AG09319 (cell line): Measurements from ENCODE around the gene TSPAN14.

Source experiments
- DNase-seq: peaks from one replicate; pipeline ENCODE4 v3.0.0-alpha.2; 2010; ENCODE audit warnings: low read depth; ENCODE audit errors: extremely low read depth
- TF ChIP-seq, protein P1 (sequence below): IDR thresholded peaks from 2 replicates; pipeline ENCODE4 v1.5.1; 2011; ENCODE audit warnings: low read depth, mild to moderate bottlenecking, inconsistent platforms, low read length, moderate library complexity

Gene TSPAN14

GRCh38 chr10:80522756-80523363, 68.8 kb downstream of the TSPAN14 start:
- TF ChIP-seq, protein P1, sequence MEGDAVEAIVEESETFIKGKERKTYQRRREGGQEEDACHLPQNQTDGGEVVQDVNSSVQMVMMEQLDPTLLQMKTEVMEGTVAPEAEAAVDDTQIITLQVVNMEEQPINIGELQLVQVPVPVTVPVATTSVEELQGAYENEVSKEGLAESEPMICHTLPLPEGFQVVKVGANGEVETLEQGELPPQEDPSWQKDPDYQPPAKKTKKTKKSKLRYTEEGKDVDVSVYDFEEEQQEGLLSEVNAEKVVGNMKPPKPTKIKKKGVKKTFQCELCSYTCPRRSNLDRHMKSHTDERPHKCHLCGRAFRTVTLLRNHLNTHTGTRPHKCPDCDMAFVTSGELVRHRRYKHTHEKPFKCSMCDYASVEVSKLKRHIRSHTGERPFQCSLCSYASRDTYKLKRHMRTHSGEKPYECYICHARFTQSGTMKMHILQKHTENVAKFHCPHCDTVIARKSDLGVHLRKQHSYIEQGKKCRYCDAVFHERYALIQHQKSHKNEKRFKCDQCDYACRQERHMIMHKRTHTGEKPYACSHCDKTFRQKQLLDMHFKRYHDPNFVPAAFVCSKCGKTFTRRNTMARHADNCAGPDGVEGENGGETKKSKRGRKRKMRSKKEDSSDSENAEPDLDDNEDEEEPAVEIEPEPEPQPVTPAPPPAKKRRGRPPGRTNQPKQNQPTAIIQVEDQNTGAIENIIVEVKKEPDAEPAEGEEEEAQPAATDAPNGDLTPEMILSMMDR = no peak
- DNase-seq = no peak

DNA sequence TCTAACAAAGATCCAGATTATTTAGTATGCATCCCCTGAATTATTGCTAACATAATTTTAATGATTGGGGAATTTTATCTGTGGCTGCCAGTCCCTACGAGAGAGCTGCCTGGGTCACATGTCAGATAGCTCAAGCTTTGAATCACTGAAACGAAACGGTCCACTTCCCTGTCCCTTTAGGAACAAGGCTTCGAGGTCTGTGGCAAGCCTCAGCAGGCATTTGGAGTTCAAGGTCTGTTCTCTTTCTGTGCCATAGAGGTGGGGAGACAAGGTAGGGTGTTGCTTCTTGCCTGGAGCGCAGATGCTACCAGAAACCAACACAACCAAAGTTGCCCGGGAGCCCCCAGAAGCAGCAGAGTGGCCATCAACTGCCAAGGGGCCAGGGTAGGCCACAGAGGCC, 69.7 kb downstream of the TSPAN14 start:
- no peak for DNase-seq
- TF ChIP-seq, protein P1 = no peak

DNA sequence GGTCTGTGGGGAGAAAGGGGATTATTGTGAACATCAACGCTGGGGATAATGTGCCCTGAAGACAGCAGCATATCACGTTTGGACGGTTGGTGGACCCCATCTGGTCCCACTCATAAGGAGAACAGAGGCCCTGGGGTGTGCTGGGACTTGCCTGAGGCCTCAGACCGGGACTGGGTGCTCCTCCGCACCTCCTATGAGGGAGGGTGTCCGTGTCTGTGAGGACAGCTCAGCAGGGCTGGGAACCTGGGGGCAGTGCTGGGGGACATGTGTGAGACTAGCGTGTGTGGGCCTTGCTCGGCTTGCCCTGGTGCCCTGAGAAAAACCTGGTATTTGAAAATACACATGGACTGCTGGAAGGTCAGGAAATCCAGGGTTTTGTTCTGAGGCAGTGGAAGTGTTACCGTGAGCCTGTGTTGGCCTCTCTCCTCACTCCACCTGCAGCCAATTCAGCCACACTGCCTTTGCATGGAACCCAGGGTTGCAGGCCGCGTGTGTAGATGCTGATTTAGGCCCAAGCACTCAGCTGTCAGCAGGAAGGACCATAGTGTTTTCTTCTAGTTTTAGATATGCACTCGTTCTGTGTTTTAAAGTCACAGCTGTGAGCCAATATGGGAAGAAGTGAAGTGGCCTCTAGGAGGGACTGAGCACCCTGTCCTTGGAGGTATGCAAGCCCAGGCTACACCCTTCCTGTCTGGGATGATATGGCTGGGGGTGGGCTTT, 70.2 kb downstream of the TSPAN14 start:
- TF ChIP-seq, protein P1 = no peak
- no peak for DNase-seq

- TF ChIP-seq, protein P1 = no peak
- DNase-seq = no peak
These were observed 72.1 kb downstream of the TSPAN14 start for GRCh38 chr10:80526218-80526617.

DNA sequence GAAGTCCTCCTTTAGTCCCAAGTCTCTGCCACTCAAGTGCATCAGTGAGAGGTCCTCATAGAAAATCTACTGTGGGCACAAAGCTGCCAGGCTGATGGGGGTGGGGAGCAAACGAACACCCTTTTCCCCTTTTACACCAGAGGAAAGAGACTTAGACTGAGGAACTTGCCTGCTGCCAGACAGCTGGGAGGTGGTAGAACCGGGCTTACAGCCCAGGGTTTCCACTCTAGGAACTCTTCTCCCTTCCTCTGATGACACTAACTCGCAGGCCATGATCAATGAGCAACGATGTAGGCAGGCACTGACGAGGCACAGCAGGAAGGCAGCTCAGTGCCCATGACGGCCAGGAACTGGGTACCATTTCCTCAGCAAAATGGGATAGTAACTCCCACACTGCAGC, 72.6 kb downstream of the TSPAN14 start:
- DNase-seq = no peak
- TF ChIP-seq, protein P1 = no peak

DNA sequence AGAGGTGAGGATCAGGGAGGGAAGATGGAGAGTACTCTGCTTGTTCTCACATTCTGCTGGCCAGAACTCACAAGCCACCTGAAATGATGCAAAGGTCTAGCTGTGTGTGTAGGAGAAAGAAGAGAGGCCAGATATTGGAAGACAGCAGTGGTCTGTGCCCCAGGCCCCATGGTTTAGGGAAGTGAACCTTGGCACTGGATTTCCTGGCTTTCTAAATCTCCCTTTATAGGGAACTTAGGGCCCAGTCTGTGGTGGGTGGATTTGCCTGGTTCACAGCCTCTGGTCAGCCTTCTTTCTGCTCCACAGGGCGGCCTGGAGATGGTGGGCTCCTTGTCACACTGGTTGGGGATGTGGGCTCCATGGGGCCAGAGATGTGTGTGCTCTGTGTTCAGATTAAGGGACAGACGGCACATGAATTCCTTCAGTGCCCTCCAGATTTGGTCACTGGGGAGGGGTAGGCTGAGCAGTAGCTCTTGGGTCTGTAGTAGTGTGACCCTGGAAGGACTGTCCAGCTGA, 74.1 kb downstream of the TSPAN14 start:
- TF ChIP-seq, protein P1 = no peak
- DNase-seq = no peak

DNA sequence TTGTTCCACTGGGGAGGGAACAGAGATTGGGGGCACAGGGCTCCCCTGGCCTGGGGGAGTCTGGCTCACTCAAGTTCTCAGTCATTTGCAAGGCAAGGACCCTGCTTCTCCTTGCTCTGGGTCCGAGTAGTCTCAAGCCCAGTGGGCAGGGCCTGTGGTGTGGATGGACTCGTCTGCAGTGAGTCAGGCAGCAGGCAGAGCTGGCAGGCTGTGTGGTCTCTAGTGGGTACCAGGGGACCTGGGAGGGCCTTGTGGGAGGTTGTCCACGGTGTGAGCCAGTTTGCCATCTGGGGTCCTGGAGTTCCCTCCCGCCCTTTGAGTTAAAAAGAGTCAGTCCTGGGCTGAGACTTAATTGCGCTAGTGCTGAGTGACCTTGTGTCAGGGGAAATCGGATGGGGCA, 74.8 kb downstream of the TSPAN14 start:
- TF ChIP-seq, protein P1 = no peak
- no peak for DNase-seq
